Right lobe of liver (tissue), 6 donors: ENCODE measurements around the gene PTPRN2. TPM values are rescaled to one million over a fixed set of nuclear protein-coding genes. Genes with fewer than 3 reads are reported as not detected.
"Not testable (repeated sequence)": the region's sequence is repeated elsewhere in the genome, so short reads cannot be mapped to it uniquely, and the experiment has no call there.

ENCODE experiments used
- ATAC-seq, 4 donors: fragments of 200-7000 bp; cut with Tn5 transposase; one replicate each; pipeline ENCODE4 v1.9.1; 2020; ENCODE audit warnings: mild to moderate bottlenecking in 4 of 4, moderate library complexity in 4 of 4
- DNase-seq, 3 donors: peaks; one replicate each; pipeline ENCODE4 v3.0.0-alpha.2; 2020
- H3K27ac ChIP-seq, 3 donors: fragments of 200-600 bp; one replicate each; pipeline ENCODE4 v1.8.0; 2022
- H3K27me3 ChIP-seq, 2 donors: fragments of 200-600 bp; one replicate each; pipeline ENCODE4 v1.8.0; 2022
- H3K36me3 ChIP-seq, 4 donors: fragments of 200-600 bp; sonication (generic) in 1 of 4; one replicate each; pipeline versions ENCODE4 v1.5.1 to v1.8.0; 2017 to 2022; ENCODE audit warnings: control low read depth in 1 of 4
- H3K4me1 ChIP-seq, 4 donors: fragments of 200-600 bp; sonication (generic) in 1 of 4; one replicate each; pipeline versions ENCODE4 v1.5.1 to v1.8.0; 2017 to 2022; ENCODE audit warnings: control low read depth in 1 of 4
- H3K4me3 ChIP-seq, 3 donors: fragments of 200-600 bp; one replicate each; pipeline ENCODE4 v1.8.0; 2022
- H3K9me3 ChIP-seq, 4 donors: fragments of 200-600 bp; sonication (generic) in 1 of 4; one replicate each; pipeline versions ENCODE4 v1.5.1 to v1.8.0; 2017 to 2022; ENCODE audit warnings: control low read depth in 1 of 4
- CTCF ChIP-seq, 4 donors: fragments of 200-600 bp in 3 of 4; fragments of 450-650 bp in 1 of 4; IDR thresholded peaks; one replicate each; pipeline versions ENCODE4 v1.5.1 to v1.8.0; 2016 to 2022; ENCODE audit warnings: antibody characterized with exemption in 4 of 4, mild to moderate bottlenecking in 2 of 4
- POLR2A ChIP-seq: fragments of 450-650 bp; IDR thresholded peaks from one replicate; pipeline ENCODE4 v1.6.1; 2017; ENCODE audit warnings: antibody characterized with exemption, mild to moderate bottlenecking
- WGBS: methylation state at CpG from one replicate; pipeline ENCODE4 v1.1.6; 2018; ENCODE audit warnings: low coverage, low lambda C conversion rate; ENCODE audit not compliant: insufficient coverage; ENCODE audit errors: missing lambda C conversion rate; 5-methylcytosine and 5-hydroxymethylcytosine counted together
- intact Hi-C, 2 donors: fragments of 100-400 bp; cut with DNase I; formaldehyde crosslinking; loops; one replicate each; pipeline versions ENCODE4 v1.11.2 to v1.14.1; 2022
- total RNA-seq, 6 experiments: library from RNA; depleted of rRNA in 2 of 6; stranded (reverse); fragments of >200 nt in 2 of 6; fragmentation: NEBNext Ultra II Directional in 3 of 6; extraction: Animal tissue kit (Norgen Biotek cat#: 25700) in 3 of 6; gene quantifications; one replicate each; pipeline versions ENCODE4 v1.1.0 to v1.2.4, GENCODE V29; 2016 to 2023
- donor health status: DM: no; HTN: yes; CAD: no.
- donor health status: DM: no; HTN: no; CAD: no.
- donor health status: DM: no; HTN: no; CAD: no.
- donor health status: DM: no; HTN: yes; CAD: no.
- donor health status: DM: no; HTN: yes; CAD: no.

PTPRN2 gene
- total RNA-seq, 6 experiments from 2014 or later, result 0.15 to 0.87 (median 0.67) TPM

- no peaks in the 10 kb centered on the region for H3K27me3 ChIP-seq
- no peaks in the 10 kb centered on the region for H3K4me1 ChIP-seq
- intact Hi-C loops, result no loop called here
- TF ChIP-seq CTCF (IDR thresholded peaks at IDR 0.05), result no peak
- TF ChIP-seq POLR2A, result no peak
- no peaks in the 10 kb centered on the region for H3K36me3 ChIP-seq
- no peak overlapping the region for H3K4me3 ChIP-seq
- DNase-seq (no peak), ATAC-seq (no peak)
- no peak overlapping the region for H3K27ac ChIP-seq
- WGBS, result 36% methylated on average over 17 of the region's 22 CpGs
- H3K9me3 ChIP-seq, result no peaks in the 10 kb centered on the region
These were observed 919.3 kb downstream of the PTPRN2 start for GRCh38 chr7:157668221-157668883.

GRCh38 chr7:157667731-157668130 is 919.9 kb downstream of the PTPRN2 start:
- Histone ChIP-seq H3K9me3 (no peaks in the 10 kb centered on the region), H3K4me3 (no peak overlapping the region), H3K36me3 (no peaks in the 10 kb centered on the region), H3K4me1 (no peaks in the 10 kb centered on the region), H3K27me3 (no peaks in the 10 kb centered on the region), H3K27ac (no peak overlapping the region)
- intact Hi-C loops, result no loop called here
- no CpG with 5 or more reads among the region's 19 CpGs for WGBS
- DNase-seq (no peak), ATAC-seq (no peak)
- TF ChIP-seq CTCF (IDR thresholded peaks at IDR 0.05), result no peak
- no peak for TF ChIP-seq POLR2A

GRCh38 chr7:157667261-157667660 is 920.4 kb downstream of the PTPRN2 start:
- TF ChIP-seq POLR2A, result no peak
- no peak for TF ChIP-seq CTCF (IDR thresholded peaks at IDR 0.05)
- Histone ChIP-seq H3K4me3 (no peak overlapping the region), H3K4me1 (no peaks in the 10 kb centered on the region), H3K27me3 (no peaks in the 10 kb centered on the region), H3K36me3 (no peaks in the 10 kb centered on the region), H3K9me3 (no peaks in the 10 kb centered on the region), H3K27ac (no peak overlapping the region)
- 100% methylated on average over 1 of the region's 12 CpGs for WGBS
- no peak for DNase-seq
- ATAC-seq, result no peak
- intact Hi-C loops, result no loop called here

GRCh38 chr7:157666530-157667040 is 921.0 kb downstream of the PTPRN2 start:
- Histone ChIP-seq H3K4me3 (no peak overlapping the region), H3K36me3 (no peaks in the 10 kb centered on the region), H3K27ac (no peak overlapping the region), H3K9me3 (no peaks in the 10 kb centered on the region), H3K27me3 (no peaks in the 10 kb centered on the region), H3K4me1 (no peaks in the 10 kb centered on the region)
- intact Hi-C loops, result no loop called here
- TF ChIP-seq CTCF (IDR thresholded peaks at IDR 0.05), result no peak
- TF ChIP-seq POLR2A, result no peak
- ATAC-seq (no peak), DNase-seq (no peak)
- WGBS, result 64% methylated on average over 6 of the region's 11 CpGs

GRCh38 chr7:157665634-157665988 is 922.0 kb downstream of the PTPRN2 start:
- intact Hi-C loops, H3K4me3 ChIP-seq, DNase-seq, ATAC-seq, H3K36me3 ChIP-seq, H3K27ac ChIP-seq, H3K27me3 ChIP-seq, H3K9me3 ChIP-seq, H3K4me1 ChIP-seq: not testable (repeated sequence)
- WGBS, result 94% methylated on average over 2 of the region's 2 CpGs
